BLaER1 (cell line): ENCODE data around the gene EDN1.

ENCODE experiments used
- H3K27ac ChIP-seq: shearing (Covaris generic); formaldehyde crosslinking; 2 replicates; pipeline ENCODE4 v1.8.1; 2022
- H3K27me3 ChIP-seq: shearing (Covaris generic); formaldehyde crosslinking; 2 replicates; pipeline ENCODE4 v1.8.1; 2022
- H3K36me3 ChIP-seq: shearing (Covaris generic); formaldehyde crosslinking; 2 replicates; pipeline ENCODE4 v1.8.1; 2022
- H3K4me1 ChIP-seq: shearing (Covaris generic); formaldehyde crosslinking; 2 replicates; pipeline ENCODE4 v1.8.1; 2022
- H3K4me2 ChIP-seq: shearing (Covaris generic); formaldehyde crosslinking; 2 replicates; pipeline ENCODE4 v1.8.1; 2022
- H3K4me3 ChIP-seq: shearing (Covaris generic); formaldehyde crosslinking; 2 replicates; pipeline ENCODE4 v1.8.1; 2022
- H3K9ac ChIP-seq: shearing (Covaris generic); formaldehyde crosslinking; 2 replicates; pipeline ENCODE4 v1.8.1; 2022
- H3K9me3 ChIP-seq: shearing (Covaris generic); formaldehyde crosslinking; 2 replicates; pipeline ENCODE4 v1.8.1; 2022
- H4K20me1 ChIP-seq: shearing (Covaris generic); formaldehyde crosslinking; 2 replicates; pipeline ENCODE4 v1.8.1; 2022
- Cebpa-rat ChIP-seq: shearing (Covaris generic); IDR thresholded peaks from 2 replicates; pipeline ENCODE4 v1.8.1; 2022

The EDN1 gene

GRCh38 chr6:12334526-12335130 lies 44.5 kb downstream of the EDN1 start:
- Histone ChIP-seq H3K4me1 (peaks cover 15% of the 10 kb centered on the region), H3K4me2 (no peak overlapping the region), H3K9ac (no peak overlapping the region), H3K27ac (no peak overlapping the region), H3K36me3 (no peaks in the 10 kb centered on the region), H3K4me3 (no peak overlapping the region), H3K9me3 (no peaks in the 10 kb centered on the region), H4K20me1 (no peaks in the 10 kb centered on the region), H3K27me3 (no peaks in the 10 kb centered on the region)
- no peak for TF ChIP-seq Cebpa-rat

DNA sequence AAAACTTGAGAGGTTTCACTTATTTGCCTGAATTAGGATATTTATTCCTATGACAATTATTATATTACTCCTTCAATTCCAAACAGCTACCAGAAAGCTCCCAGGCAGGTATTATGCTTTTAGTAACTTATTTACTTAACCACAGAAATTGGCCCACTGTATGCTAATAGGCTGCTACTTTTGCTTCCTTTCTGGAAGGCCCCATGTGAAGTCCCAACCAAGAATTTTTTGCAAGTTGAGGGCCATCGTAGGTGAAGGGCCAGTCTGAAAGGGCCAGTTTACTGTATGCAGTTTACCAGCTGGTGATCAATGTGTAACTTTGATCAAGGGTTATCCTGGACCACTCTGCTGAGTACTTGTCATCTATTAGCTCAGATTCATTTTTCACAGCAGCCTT lies 45.0 kb downstream of the EDN1 start:
- no peak overlapping the region for H3K4me2 ChIP-seq
- H3K4me3 ChIP-seq, result no peak overlapping the region
- no peaks in the 10 kb centered on the region for H3K27me3 ChIP-seq
- no peaks in the 10 kb centered on the region for H4K20me1 ChIP-seq
- H3K27ac ChIP-seq, result no peak overlapping the region
- no peaks in the 10 kb centered on the region for H3K9me3 ChIP-seq
- TF ChIP-seq Cebpa-rat, result no peak
- H3K36me3 ChIP-seq, result no peaks in the 10 kb centered on the region
- no peak overlapping the region for H3K9ac ChIP-seq
- peaks cover 20% of the 10 kb centered on the region for H3K4me1 ChIP-seq

- TF ChIP-seq Cebpa-rat, result no peak
- Histone ChIP-seq H3K9me3 (no peaks in the 10 kb centered on the region), H3K36me3 (no peaks in the 10 kb centered on the region), H3K4me1 (peaks cover 20% of the 10 kb centered on the region), H3K4me3 (no peak overlapping the region), H3K4me2 (no peak overlapping the region), H3K27me3 (no peaks in the 10 kb centered on the region), H4K20me1 (no peaks in the 10 kb centered on the region), H3K9ac (no peak overlapping the region), H3K27ac (no peak overlapping the region)
These were observed 45.6 kb downstream of the EDN1 start for GRCh38 chr6:12335717-12336116.

GRCh38 chr6:12336121-12336971 lies 46.2 kb downstream of the EDN1 start:
- H3K27ac ChIP-seq, result no peak overlapping the region
- peaks cover 20% of the 10 kb centered on the region for H3K4me1 ChIP-seq
- H3K27me3 ChIP-seq, result no peaks in the 10 kb centered on the region
- no peak overlapping the region for H3K4me3 ChIP-seq
- no peak overlapping the region for H3K4me2 ChIP-seq
- no peak overlapping the region for H3K9ac ChIP-seq
- H3K9me3 ChIP-seq, result no peaks in the 10 kb centered on the region
- H3K36me3 ChIP-seq, result no peaks in the 10 kb centered on the region
- no peak for TF ChIP-seq Cebpa-rat
- no peaks in the 10 kb centered on the region for H4K20me1 ChIP-seq

GRCh38 chr6:12339022-12339421 lies 48.9 kb downstream of the EDN1 start:
- Histone ChIP-seq H3K27ac (no peak overlapping the region), H3K9me3 (no peaks in the 10 kb centered on the region), H3K27me3 (no peaks in the 10 kb centered on the region), H4K20me1 (no peaks in the 10 kb centered on the region), H3K36me3 (no peaks in the 10 kb centered on the region), H3K9ac (no peak overlapping the region), H3K4me3 (no peak overlapping the region), H3K4me2 (no peak overlapping the region), H3K4me1 (peaks cover 20% of the 10 kb centered on the region)
- no peak for TF ChIP-seq Cebpa-rat

DNA sequence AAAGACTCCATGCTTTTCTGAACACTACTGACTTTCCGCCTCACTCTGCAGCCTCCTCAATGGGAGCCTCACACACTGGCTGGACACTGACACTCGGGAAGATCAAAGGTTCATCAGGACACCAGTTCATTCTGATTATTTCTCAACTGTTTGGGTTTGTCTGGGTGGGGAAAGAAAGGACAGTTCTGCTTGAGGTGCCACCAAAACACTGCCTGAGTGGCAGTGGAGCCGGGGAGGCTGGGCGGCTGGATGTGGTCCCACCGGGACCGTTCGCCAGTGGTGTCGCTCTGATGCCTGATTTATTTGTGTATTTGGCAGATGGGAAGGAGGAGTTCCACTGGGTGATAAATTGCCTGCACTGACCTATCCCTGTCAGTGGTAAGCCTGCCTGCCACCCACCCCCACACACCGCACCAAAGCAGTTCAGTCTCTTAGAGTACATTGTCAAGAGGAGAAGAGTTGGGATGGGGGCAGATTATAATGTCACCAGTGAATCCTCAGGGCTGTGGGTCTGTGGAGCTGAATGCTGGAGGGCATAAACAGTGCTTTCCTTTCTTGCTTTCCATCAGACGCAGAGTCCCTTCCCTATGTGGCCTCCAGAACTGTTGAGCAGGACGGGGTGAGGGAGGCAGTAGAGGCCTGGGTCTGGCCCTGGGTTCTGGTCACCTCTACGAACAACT lies 49.8 kb downstream of the EDN1 start:
- no peak overlapping the region; the same call in 1 of the 2 replicates for H3K4me2 ChIP-seq
- no peaks in the 10 kb centered on the region for H3K9me3 ChIP-seq
- no peak overlapping the region for H3K4me3 ChIP-seq
- no peak for TF ChIP-seq Cebpa-rat
- H4K20me1 ChIP-seq, result no peaks in the 10 kb centered on the region
- peaks cover 22% of the 10 kb centered on the region for H3K4me1 ChIP-seq
- no peak overlapping the region for H3K27ac ChIP-seq
- H3K9ac ChIP-seq, result no peak overlapping the region
- no peaks in the 10 kb centered on the region for H3K27me3 ChIP-seq
- no peaks in the 10 kb centered on the region for H3K36me3 ChIP-seq

GRCh38 chr6:12340488-12340818 lies 50.3 kb downstream of the EDN1 start:
- TF ChIP-seq Cebpa-rat, result no peak
- Histone ChIP-seq H3K4me3 (no peak overlapping the region), H3K4me1 (peaks cover 22% of the 10 kb centered on the region)

GRCh38 chr6:12342664-12343063 lies 52.5 kb downstream of the EDN1 start:
- Histone ChIP-seq H3K4me2 (0 out of 2 replicates have a peak overlapping the region, but pooled peaks have one; percentile 27), H3K36me3 (no peaks in the 10 kb centered on the region), H3K9ac (no peak overlapping the region), H3K4me1 (peaks cover 22% of the 10 kb centered on the region), H3K9me3 (no peaks in the 10 kb centered on the region), H3K27ac (no peak overlapping the region), H4K20me1 (no peaks in the 10 kb centered on the region), H3K4me3 (no peak overlapping the region), H3K27me3 (no peaks in the 10 kb centered on the region)
- no peak for TF ChIP-seq Cebpa-rat

More at GRCh38 chr6:12340488-12340818, 50.3 kb downstream of the EDN1 start:
- no peaks in the 10 kb centered on the region for H3K9me3 ChIP-seq
- H3K27me3 ChIP-seq, result no peaks in the 10 kb centered on the region
- no peaks in the 10 kb centered on the region for H4K20me1 ChIP-seq
- H3K4me2 ChIP-seq, result no peak overlapping the region
- no peak overlapping the region for H3K9ac ChIP-seq
- H3K27ac ChIP-seq, result no peak overlapping the region
- H3K36me3 ChIP-seq, result no peaks in the 10 kb centered on the region

- H3K36me3 ChIP-seq, result no peaks in the 10 kb centered on the region
- no peak overlapping the region for H3K27ac ChIP-seq
- no peaks in the 10 kb centered on the region for H3K27me3 ChIP-seq
- H4K20me1 ChIP-seq, result no peaks in the 10 kb centered on the region
- H3K9ac ChIP-seq, result no peak overlapping the region
- no peak for TF ChIP-seq Cebpa-rat
- peak overlapping the region; percentile 27 for H3K4me2 ChIP-seq
- no peak overlapping the region for H3K4me3 ChIP-seq
- H3K9me3 ChIP-seq, result no peaks in the 10 kb centered on the region
- peaks cover 22% of the 10 kb centered on the region for H3K4me1 ChIP-seq
These were observed 52.9 kb downstream of the EDN1 start for GRCh38 chr6:12343122-12343439.
